GM19463 (cell line): ENCODE data around the gene FBXL4.

Source experiments
- ATAC-seq: cut with Tn5 transposase; IDR thresholded peaks from one replicate; pipeline ENCODE4 v1.9.1; 2021; ENCODE audit warnings: mild to moderate bottlenecking, moderate library complexity; ENCODE audit not compliant: unreplicated experiment

FBXL4 gene

GRCh38 chr6:98887650-98888049 lies 60.1 kb downstream of the FBXL4 start:
- no peak for ATAC-seq

DNA sequence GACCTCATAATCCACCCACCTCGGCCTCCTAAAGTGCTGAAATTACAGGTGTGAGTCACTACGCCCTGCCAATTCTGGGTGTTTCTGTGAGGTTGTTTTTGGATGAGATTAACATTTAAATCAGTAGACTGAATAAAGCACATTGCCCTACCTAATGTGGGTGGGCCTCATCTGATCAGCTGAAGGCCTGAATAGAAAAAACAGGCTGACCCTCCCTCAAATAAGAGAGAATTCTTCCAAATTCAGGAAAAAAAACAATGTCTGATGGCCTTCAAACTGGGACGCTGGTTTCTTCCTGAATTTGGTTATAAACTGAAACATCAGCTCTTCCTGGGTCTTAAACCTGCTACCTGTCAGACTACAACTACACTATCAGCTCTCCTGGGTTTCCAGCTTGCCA lies 62.4 kb downstream of the FBXL4 start:
- ATAC-seq, result no peak

DNA sequence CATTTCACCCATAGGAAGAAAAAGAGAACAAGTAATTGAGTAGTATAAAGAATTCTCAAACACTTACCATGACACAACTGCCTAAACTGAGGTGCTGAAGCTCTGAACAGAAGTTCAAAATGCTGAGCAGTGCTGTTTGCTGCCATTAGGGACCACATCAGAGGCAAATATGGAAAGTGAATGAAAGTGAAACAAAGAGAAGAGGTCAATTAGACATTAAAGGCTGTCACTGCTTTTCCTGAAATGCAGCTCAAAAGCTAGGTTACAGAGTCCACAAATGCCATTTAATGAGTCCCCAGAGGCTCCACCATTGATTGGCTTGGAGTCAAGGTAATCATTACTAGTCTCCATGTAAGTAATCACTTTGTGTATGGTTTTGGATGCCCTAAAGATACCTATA lies 67.3 kb downstream of the FBXL4 start:
- ATAC-seq, result peak; percentile 96

- no peak for ATAC-seq
Measured at GRCh38 chr6:98877250-98877649, 70.5 kb downstream of the FBXL4 start.

- no peak for ATAC-seq
Measured at GRCh38 chr6:98875375-98875774, 72.4 kb downstream of the FBXL4 start.

DNA sequence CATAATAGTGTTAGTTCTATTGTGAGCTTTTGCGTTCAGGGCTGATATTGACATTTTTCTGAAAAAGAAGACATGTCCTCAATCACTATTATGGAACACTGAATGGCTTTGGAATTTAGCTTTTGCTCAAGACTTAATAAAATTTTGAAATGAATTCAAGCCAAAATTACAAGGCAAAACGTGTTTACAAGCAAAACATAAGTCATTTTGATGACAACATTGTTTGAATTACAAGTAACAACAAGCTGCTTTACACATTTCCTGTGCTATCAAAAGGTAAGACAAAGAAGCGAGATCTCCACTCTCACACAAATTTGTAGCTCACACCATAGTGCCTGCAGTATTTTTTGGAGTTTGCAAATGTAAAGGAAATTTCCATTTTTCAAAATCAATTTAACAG lies 75.9 kb downstream of the FBXL4 start:
- ATAC-seq, result no peak

DNA sequence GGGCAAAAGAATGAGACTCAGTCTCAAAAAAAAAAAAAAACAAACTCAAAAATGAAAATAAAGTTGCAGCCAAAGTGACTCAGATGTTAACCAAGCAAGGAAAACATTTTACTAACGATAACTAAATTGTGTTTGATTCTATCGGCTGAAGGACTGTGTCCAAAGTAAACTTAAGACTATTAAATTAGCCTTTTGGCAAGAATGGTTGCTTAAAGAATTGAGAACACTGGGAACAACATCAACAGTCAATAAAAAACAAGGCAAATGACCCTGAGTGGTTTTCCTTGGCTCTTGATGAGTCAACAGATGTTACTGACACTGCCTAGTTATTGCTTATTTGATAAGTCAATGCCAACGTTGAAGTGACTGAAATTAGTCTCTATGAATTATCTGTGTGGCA lies 76.7 kb downstream of the FBXL4 start:
- ATAC-seq, result no peak

DNA sequence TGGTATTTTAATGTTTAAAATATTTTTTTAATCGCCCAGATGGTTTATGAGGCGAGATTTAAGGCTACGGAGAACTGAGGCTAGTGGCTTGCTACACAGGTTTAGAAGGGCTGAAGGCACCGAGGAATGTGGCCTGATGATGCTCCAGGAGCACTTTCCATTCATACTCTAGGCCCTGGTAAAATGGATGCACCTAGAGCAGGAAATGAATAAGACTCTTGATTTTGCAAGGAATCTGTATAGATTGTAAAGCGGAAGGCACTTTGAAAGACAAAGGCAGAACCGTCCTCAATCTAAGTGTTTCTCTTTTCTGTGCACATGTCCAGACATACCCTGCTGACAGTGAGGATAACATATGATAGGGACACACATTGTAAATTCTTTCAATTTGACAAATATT lies 83.2 kb downstream of the FBXL4 start:
- ATAC-seq, result no peak

DNA sequence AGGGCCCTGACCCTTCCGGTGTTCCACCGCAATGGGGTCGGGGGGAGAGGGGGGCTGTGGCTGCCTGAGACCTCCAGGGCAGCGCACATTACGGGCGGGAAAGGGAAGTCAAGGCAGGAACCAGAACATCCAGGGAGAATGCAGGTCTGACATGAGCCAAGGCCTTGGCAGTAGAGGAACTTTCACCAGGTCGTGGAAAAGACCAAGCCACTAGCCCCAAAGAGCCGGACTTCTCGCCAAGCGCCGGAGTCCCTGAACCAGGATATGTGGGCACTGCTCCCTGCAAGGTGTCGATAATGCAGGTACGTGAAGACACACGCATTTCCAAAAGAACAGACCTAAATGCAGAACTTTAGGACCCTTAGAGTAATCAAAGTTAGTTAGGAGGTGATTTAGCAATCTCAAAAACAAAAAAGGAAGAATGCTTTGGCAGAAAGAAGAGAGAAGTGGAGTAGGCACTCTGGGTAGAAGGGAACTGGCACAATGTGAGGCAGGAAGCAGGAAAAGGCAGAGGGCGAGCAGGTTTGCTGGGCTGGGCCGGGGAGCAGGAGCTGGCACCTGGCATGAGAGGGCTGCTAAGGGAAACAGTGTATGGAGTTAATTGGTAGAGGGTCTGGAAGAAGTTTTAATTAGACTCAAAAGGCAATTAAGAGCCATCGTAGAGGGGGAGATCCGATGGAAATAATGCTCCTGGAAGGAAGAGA lies 99.1 kb downstream of the FBXL4 start:
- no peak for ATAC-seq

- ATAC-seq, result peak; percentile 43
Measured at GRCh38 chr6:98847779-98848538, 99.8 kb downstream of the FBXL4 start.

- no peak for ATAC-seq
Measured at GRCh38 chr6:98847416-98847778, 100.3 kb downstream of the FBXL4 start.

- no peak for ATAC-seq
Measured at GRCh38 chr6:98846021-98846380, 101.7 kb downstream of the FBXL4 start.

GRCh38 chr6:98845211-98846020 lies 102.3 kb downstream of the FBXL4 start:
- ATAC-seq, result peak; percentile 58

GRCh38 chr6:98844244-98845210 lies 103.2 kb downstream of the FBXL4 start:
- no peak for ATAC-seq

GRCh38 chr6:98843271-98844243 lies 104.2 kb downstream of the FBXL4 start:
- no peak for ATAC-seq

DNA sequence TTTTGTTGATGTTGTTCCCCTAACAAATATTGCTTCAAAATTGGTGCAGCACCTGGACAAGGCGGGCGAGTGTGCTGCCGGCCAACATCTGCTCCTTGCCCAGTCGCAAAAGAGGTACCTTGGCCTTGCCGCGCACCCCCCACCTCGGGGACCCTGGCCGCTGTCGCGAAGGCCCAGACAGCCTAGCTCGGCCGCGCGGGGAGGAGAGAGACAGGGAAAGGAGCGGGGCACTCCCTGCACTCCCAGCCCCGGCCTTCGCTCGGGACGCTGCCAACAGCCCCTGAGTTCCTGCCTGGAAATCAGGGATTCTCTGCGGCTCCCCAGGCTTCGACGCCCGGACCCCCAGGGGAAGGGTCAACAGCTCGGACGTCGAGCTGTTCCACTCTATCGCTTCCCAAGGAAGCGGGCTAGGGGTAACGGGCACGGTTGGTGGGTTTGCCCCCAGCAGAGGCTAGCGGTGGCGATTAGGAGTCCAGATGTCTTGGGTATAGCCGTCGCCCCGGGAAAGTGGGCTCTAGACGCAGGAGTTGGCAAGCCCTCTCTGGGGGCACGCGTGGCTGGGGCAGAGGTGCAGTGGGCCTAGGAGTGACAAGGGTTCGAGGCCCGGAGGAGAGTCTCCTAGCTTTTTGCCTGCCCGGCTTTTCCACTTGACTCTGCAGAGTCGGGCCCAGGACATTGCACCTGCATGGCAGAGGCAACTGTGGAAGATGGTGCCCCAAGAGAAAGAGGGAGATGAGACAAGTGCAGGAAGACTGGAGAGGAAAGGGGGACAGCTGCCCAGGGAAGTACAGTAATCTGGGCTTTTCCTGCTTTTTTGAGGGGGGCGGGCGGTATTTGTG lies 105.2 kb downstream of the FBXL4 start:
- no peak for ATAC-seq

DNA sequence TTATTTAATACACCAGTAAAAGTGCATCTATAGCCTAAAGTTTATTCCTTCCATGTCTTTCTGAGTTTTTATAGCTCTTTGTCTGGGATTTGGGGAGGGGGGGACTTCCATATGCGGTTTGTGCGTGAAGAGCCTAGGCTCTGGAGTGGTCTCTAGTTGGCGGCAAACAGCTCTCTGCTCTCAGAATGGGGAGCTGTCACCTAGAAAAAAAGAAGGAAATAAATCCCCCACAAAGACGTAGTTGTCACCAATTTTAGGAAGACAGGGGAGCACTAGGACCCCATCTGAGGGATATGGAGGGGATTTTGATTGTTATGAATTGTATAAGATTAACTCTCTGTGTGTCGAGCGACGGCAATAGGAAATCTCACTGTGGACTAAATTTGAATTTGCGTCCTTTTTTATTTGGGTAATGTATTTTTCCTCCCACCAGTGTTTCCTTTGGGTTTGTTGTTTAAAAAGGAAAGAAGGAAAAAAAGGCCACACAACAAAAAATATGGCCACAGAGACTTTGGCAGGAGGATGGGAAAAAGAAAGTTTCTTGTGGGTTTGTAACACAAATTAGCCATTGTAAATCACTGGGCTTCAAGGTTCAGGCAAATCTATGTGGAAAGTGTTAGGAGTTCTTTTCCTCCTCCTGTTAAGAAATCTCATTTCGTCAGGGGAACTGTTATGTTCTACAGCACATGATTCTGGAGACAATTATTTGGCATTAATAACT lies 106.0 kb downstream of the FBXL4 start:
- no peak for ATAC-seq

DNA sequence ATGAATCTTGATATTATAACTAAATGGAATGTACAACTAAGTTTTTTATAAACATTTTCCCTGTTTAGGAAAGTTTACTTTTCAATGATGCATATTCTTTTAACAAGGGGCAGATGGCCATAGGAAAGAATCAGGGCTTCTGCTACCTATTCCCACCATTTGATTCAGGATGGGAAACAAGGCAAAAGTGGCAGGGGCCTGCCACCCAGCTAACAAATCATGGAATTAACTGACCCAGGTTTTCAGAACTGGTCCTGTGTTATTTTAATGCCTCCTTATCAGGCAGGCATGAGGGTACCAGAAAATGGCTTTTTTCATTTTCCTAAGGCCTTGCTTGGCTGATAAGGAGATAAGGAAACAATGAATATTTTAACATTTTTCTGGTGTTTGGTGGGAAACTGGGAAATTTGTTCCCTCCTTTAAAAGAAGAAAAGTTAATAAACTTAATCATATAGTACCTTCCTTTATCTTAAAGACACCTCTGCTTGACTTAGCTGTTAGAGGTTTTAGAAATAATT lies 106.7 kb downstream of the FBXL4 start:
- ATAC-seq, result no peak
